ENCODE results near the gene CCDC43. TPM values are rescaled to one million over a fixed set of nuclear protein-coding genes. Genes with fewer than 3 reads are reported as not detected.

CCDC43 gene
- total RNA-seq, 3 donors from 2014 or later (not counting 1 experiment from before 2014, with no cell fraction given), result 20.2 to 26.9 (median 23.7) TPM

- Histone ChIP-seq H3K27ac (ENCODE audit: low read length) (no peak overlapping the region), H3K4me1 (ENCODE audit: control insufficient read depth, insufficient read depth, low read length) (no peaks in the 10 kb centered on the region), H3K27me3 (ENCODE audit: control insufficient read depth, insufficient read depth, low read length) (no peaks in the 10 kb centered on the region), H3K4me3 (ENCODE audit: low read length) (no peak overlapping the region), H3K9me3 (ENCODE audit: control insufficient read depth, insufficient read depth, low read length) (no peaks in the 10 kb centered on the region), H3K36me3 (ENCODE audit: control insufficient read depth, insufficient read depth, low read length) (peaks cover 2% of the 10 kb centered on the region)
- Mint-ChIP-seq H3K4me3 (no peak overlapping the region), H3K9me3 (no peaks in the 10 kb centered on the region), H3K36me3 (no peaks in the 10 kb centered on the region), H3K27ac (no peak overlapping the region), H3K4me1 (no peaks in the 10 kb centered on the region), H3K27me3 (ENCODE audit: low read depth in 2 of 2) (no peaks in the 10 kb centered on the region)
- TF ChIP-seq, protein P1, sequence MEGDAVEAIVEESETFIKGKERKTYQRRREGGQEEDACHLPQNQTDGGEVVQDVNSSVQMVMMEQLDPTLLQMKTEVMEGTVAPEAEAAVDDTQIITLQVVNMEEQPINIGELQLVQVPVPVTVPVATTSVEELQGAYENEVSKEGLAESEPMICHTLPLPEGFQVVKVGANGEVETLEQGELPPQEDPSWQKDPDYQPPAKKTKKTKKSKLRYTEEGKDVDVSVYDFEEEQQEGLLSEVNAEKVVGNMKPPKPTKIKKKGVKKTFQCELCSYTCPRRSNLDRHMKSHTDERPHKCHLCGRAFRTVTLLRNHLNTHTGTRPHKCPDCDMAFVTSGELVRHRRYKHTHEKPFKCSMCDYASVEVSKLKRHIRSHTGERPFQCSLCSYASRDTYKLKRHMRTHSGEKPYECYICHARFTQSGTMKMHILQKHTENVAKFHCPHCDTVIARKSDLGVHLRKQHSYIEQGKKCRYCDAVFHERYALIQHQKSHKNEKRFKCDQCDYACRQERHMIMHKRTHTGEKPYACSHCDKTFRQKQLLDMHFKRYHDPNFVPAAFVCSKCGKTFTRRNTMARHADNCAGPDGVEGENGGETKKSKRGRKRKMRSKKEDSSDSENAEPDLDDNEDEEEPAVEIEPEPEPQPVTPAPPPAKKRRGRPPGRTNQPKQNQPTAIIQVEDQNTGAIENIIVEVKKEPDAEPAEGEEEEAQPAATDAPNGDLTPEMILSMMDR (IDR thresholded peaks at IDR 0.05), result no peak
- intact Hi-C loops (cut with micrococcal nuclease), result loop anchor here (2.0 kb wide), 1 partner anchor 140 kb away; no protein-coding TSS in a partner anchor
- DNase-seq (peak in 1 of 2 donors; percentile 12), ATAC-seq (no peak)
These were observed 17.0 kb downstream of the CCDC43 start for GRCh38 chr17:44672479-44673093.

GRCh38 chr17:44666006-44666405 is 23.6 kb downstream of the CCDC43 start:
- no CpG with 5 or more reads among the region's 1 CpG for WGBS (ENCODE audit: insufficient coverage)

GRCh38 chr17:44664867-44665266 is 24.7 kb downstream of the CCDC43 start:
- Histone ChIP-seq H3K27me3 (ENCODE audit: control insufficient read depth, insufficient read depth, low read length) (peaks cover 2% of the 10 kb centered on the region), H3K9me3 (ENCODE audit: control insufficient read depth, insufficient read depth, low read length) (no peaks in the 10 kb centered on the region), H3K4me1 (ENCODE audit: control insufficient read depth, insufficient read depth, low read length) (no peaks in the 10 kb centered on the region), H3K4me3 (ENCODE audit: low read length) (no peak overlapping the region), H3K36me3 (ENCODE audit: control insufficient read depth, insufficient read depth, low read length) (no peaks in the 10 kb centered on the region), H3K27ac (ENCODE audit: low read length) (no peak overlapping the region)
- no CpG with 5 or more reads among the region's 1 CpG for WGBS (ENCODE audit: insufficient coverage)
- Mint-ChIP-seq H3K4me1 (no peaks in the 10 kb centered on the region), H3K27me3 (ENCODE audit: low read depth in 2 of 2) (peaks cover 7 to 14% of the 10 kb centered on the region in 2 donors), H3K4me3 (no peak overlapping the region), H3K9me3 (no peaks in the 10 kb centered on the region), H3K36me3 (no peaks in the 10 kb centered on the region), H3K27ac (no peak overlapping the region)
- intact Hi-C loops (cut with micrococcal nuclease), result no loop called here
- ATAC-seq (no peak), DNase-seq (no peak)
- TF ChIP-seq, protein P1 (IDR thresholded peaks at IDR 0.05), result no peak

More at GRCh38 chr17:44666006-44666405, 23.6 kb downstream of the CCDC43 start:
- Histone ChIP-seq H3K27ac (ENCODE audit: low read length) (no peak overlapping the region), H3K4me1 (ENCODE audit: control insufficient read depth, insufficient read depth, low read length) (no peaks in the 10 kb centered on the region), H3K27me3 (ENCODE audit: control insufficient read depth, insufficient read depth, low read length) (peaks cover 2% of the 10 kb centered on the region), H3K9me3 (ENCODE audit: control insufficient read depth, insufficient read depth, low read length) (no peaks in the 10 kb centered on the region), H3K36me3 (ENCODE audit: control insufficient read depth, insufficient read depth, low read length) (no peaks in the 10 kb centered on the region), H3K4me3 (ENCODE audit: low read length) (no peak overlapping the region)
- TF ChIP-seq, protein P1 (IDR thresholded peaks at IDR 0.05), result no peak
- Mint-ChIP-seq H3K4me1 (no peaks in the 10 kb centered on the region), H3K9me3 (no peaks in the 10 kb centered on the region), H3K4me3 (no peak overlapping the region), H3K27me3 (ENCODE audit: low read depth in 2 of 2) (peaks cover 7 to 14% of the 10 kb centered on the region in 2 donors), H3K27ac (no peak overlapping the region), H3K36me3 (no peaks in the 10 kb centered on the region)
- ATAC-seq, result no peak
- no peak for DNase-seq
- intact Hi-C loops (cut with micrococcal nuclease), result no loop called here

DNA sequence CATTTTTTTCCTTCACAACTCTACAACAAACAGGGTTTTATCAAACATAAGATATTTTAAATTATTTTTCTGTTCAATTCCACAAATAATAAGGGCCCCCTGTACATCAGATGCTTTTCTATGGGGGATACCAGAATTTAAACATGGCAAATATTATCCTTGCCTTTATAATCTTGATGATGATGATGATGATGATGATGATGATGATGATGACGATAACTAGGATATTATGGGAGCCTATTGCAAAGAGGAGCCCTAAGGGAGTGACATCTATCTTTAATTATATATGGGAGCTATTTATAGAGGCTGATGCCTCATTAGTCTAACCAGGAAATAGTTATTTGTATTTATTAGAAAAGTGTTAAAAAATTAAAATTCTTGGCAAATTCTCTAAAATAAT is 26.5 kb downstream of the CCDC43 start:
- DNase-seq, result no peak
- no peak for ATAC-seq
- Histone ChIP-seq H3K36me3 (ENCODE audit: control insufficient read depth, insufficient read depth, low read length) (no peaks in the 10 kb centered on the region), H3K27ac (ENCODE audit: low read length) (no peak overlapping the region), H3K4me1 (ENCODE audit: control insufficient read depth, insufficient read depth, low read length) (no peaks in the 10 kb centered on the region), H3K27me3 (ENCODE audit: control insufficient read depth, insufficient read depth, low read length) (peaks cover 2% of the 10 kb centered on the region), H3K9me3 (ENCODE audit: control insufficient read depth, insufficient read depth, low read length) (no peaks in the 10 kb centered on the region), H3K4me3 (ENCODE audit: low read length) (no peak overlapping the region)
- WGBS (ENCODE audit: insufficient coverage), result 89% methylated on average over 1 of the region's 1 CpG
- intact Hi-C loops (cut with micrococcal nuclease), result no loop called here
- no peaks in the 10 kb centered on the region for H3K9me3 Mint-ChIP-seq
- H3K27ac Mint-ChIP-seq, result no peak overlapping the region
- H3K36me3 Mint-ChIP-seq, result no peaks in the 10 kb centered on the region
- TF ChIP-seq, protein P1 (IDR thresholded peaks at IDR 0.05), result no peak
- no peaks in the 10 kb centered on the region for H3K4me1 Mint-ChIP-seq
- H3K4me3 Mint-ChIP-seq, result no peak overlapping the region
- H3K27me3 Mint-ChIP-seq (ENCODE audit: low read depth in 2 of 2), result peaks cover 7 to 14% of the 10 kb centered on the region in 2 donors
